ENCODE results near the gene ARRDC5. TPM values are rescaled to one million over a fixed set of nuclear protein-coding genes. Genes with fewer than 3 reads are reported as not detected.

ARRDC5 gene
- total and polyA plus RNA-seq, 2 of the 8 experiments (the other 6 are each of a cell fraction or from before 2014, with no cell fraction given), result not detected

GRCh38 chr19:4911314-4911713 lies 8.6 kb upstream of the ARRDC5 start:
- WGBS, 2 experiments (ENCODE audit: extremely low coverage in 1 of 2, insufficient coverage in 1 of 2, insufficient read length in 1 of 2, insufficient replicate concordance in 2 of 2, low coverage in 1 of 2, low lambda C conversion rate in 2 of 2, missing lambda C conversion rate in 1 of 2), result 87% methylated on average over 15 of the region's 15 CpGs; no CpG with 5 or more reads in 1 of the 2 experiments
- H2AFZ ChIP-seq (ENCODE audit: low read length), result no peak overlapping the region
- H3K27ac ChIP-seq (ENCODE audit: low read depth, low read length), result no peak overlapping the region
- no peak overlapping the region for H3K56ac ChIP-seq (replicated peaks; ENCODE audit: insufficient read length, low read depth, low read length)
- CTCF ChIA-PET (ENCODE audit: partially characterized antibody), result interaction anchor here (0.6 to 6.9 kb wide), 24 partner anchors 9 to 171 kb away, joined by 3 to 111 read pairs (median 7); partner anchors contain the start of genes ARRDC5, PLIN3 and TICAM1
- H3K9ac ChIP-seq (replicated peaks in 1 of 4; ENCODE audit: extremely low read depth in 1 of 4, low read depth in 3 of 4, low read length in 3 of 4), result no peak overlapping the region
- TF ChIP-seq CBX8 (IDR thresholded peaks at IDR 0.05; ENCODE audit: borderline replicate concordance, low read depth, low read length) (no peak), BRCA1 (IDR thresholded peaks at IDR 0.05; ENCODE audit: low read depth, low read length) (no peak), SP2 (IDR thresholded peaks at IDR 0.05; ENCODE audit: low read length) (no peak), MAX (IDR thresholded peaks at IDR 0.05) (no peak), TCF12 (IDR thresholded peaks at IDR 0.05; ENCODE audit: low read depth, low read length) (no peak), CHD2 (IDR thresholded peaks at IDR 0.05; ENCODE audit: low read length) (no peak), ASH2L (IDR thresholded peaks at IDR 0.05; ENCODE audit: low read length) (no peak), YY1 (IDR thresholded peaks at IDR 0.05; ENCODE audit: low read depth, low read length) (no peak), ZNF274 (IDR thresholded peaks at IDR 0.05; ENCODE audit: borderline replicate concordance, extremely low read depth, low read length) (no peak), RFX5 (IDR thresholded peaks at IDR 0.05; ENCODE audit: borderline replicate concordance, low read depth, low read length) (no peak)
- H2BK20ac ChIP-seq (ENCODE audit: low read length), result no peak overlapping the region
- no peak overlapping the region for H2BK12ac ChIP-seq (ENCODE audit: low read depth, low read length)
- no peak overlapping the region for H2AK5ac ChIP-seq (ENCODE audit: low read depth, low read length)
- peaks cover 8% of the 10 kb centered on the region for H3K23me2 ChIP-seq (ENCODE audit: low read depth, low read length)
- H3K27me3 ChIP-seq (replicated peaks in 1 of 4; ENCODE audit: control insufficient read depth in 3 of 4, extremely low read depth in 1 of 4, insufficient read depth in 3 of 4, low read length in 3 of 4), result no peaks in the 10 kb centered on the region; a peak in 2 of 7 replicates
- no peak overlapping the region for H3K23ac ChIP-seq (ENCODE audit: insufficient read length)
- H3K36me3 ChIP-seq (ENCODE audit: control insufficient read depth in 2 of 4, insufficient read depth in 4 of 4, low read length in 3 of 4), result peaks cover 4 to 22% (median 10%) of the 10 kb centered on the region in 4 experiments; a peak in 5 of 8 replicates
- H3K4ac ChIP-seq (replicated peaks; ENCODE audit: insufficient read length, low read depth, low read length), result peak overlapping the region; percentile 16
- peak overlapping the region; percentile 81; the same call in 1 of the 2 replicates for H2BK15ac ChIP-seq (ENCODE audit: low read length)
- H3K79me2 ChIP-seq (ENCODE audit: control insufficient read depth in 1 of 2, insufficient read depth in 2 of 2, low read length in 2 of 2), result peaks cover 1 to 55% of the 10 kb centered on the region in 2 experiments; a peak in 3 of 4 replicates
- POLR2A ChIA-PET (ENCODE audit: partially characterized antibody), result interaction anchor here (0.7 to 2.5 kb wide), 7 partner anchors 16 to 365 kb away, joined by 3 to 5 read pairs (median 4); partner anchors contain the start of gene PLIN3
- H4K20me1 ChIP-seq (replicated peaks in 1 of 2; ENCODE audit: control insufficient read depth in 1 of 2, insufficient read depth in 2 of 2, low read length in 2 of 2), result peaks cover 3 to 19% of the 10 kb centered on the region in 2 experiments
- no peak overlapping the region for H3K18ac ChIP-seq (ENCODE audit: extremely low read depth, low read length)
- peak overlapping the region in 1 of 4 experiments; percentile 83; a peak in 2 of 8 replicates for H3K4me3 ChIP-seq (ENCODE audit: extremely low read depth in 1 of 4, insufficient read depth in 2 of 4, low read depth in 3 of 4, low read length in 4 of 4)
- no peak overlapping the region for H3K14ac ChIP-seq (ENCODE audit: insufficient read length)
- no peak overlapping the region for H4K91ac ChIP-seq (replicated peaks; ENCODE audit: insufficient read length, low read length)
- DNase-seq (ENCODE audit: low read depth in 1 of 2, low spot score in 2 of 2), result no peak
- H4K8ac ChIP-seq (ENCODE audit: extremely low read depth, insufficient read depth, low read length), result peak overlapping the region; percentile 58; the same call in 1 of the 2 replicates
- FAIRE-seq, result no peak
- H3K79me1 ChIP-seq (ENCODE audit: low read depth, low read length), result peaks cover 5% of the 10 kb centered on the region; the same call in 1 of the 2 replicates
- no peak overlapping the region for H4K5ac ChIP-seq (ENCODE audit: insufficient read length, low read depth, low read length)
- H3K9me3 ChIP-seq (ENCODE audit: insufficient read depth in 2 of 2, low read depth in 1 of 2, low read length in 1 of 2), result no peaks in the 10 kb centered on the region
- H2BK5ac ChIP-seq (ENCODE audit: low read depth, low read length), result no peak overlapping the region
- no peak overlapping the region for H2BK120ac ChIP-seq (replicated peaks; ENCODE audit: low read depth, low read length)
- peaks cover 0 to 14% (median 11%) of the 10 kb centered on the region in 4 experiments; a peak in 6 of 7 replicates for H3K4me1 ChIP-seq (replicated peaks in 1 of 4; ENCODE audit: control insufficient read depth in 3 of 4, insufficient read depth in 4 of 4, low read length in 3 of 4)
- H3K4me2 ChIP-seq (ENCODE audit: insufficient read depth in 1 of 2, low read depth in 2 of 2, low read length in 2 of 2), result peak overlapping the region; percentile 43 to 75; a peak in 2 of 4 replicates

Data from H1 (cell line).